HG02840 (cell line): ENCODE measurements around the gene APOO.

ENCODE experiments used
- ATAC-seq: cut with Tn5 transposase; IDR thresholded peaks from one replicate; pipeline ENCODE4 v1.9.1; 2021; ENCODE audit warnings: mild to moderate bottlenecking, moderate library complexity, moderate number of reproducible peaks; ENCODE audit not compliant: unreplicated experiment, low FRiP score

The APOO gene

GRCh38 chrX:23907498-23908218 lies at the start of gene APOO, which contains the start of gene CXorf58:
TSS of gene APOO (minus strand) at chrX:23907938. CDS start at chrX:23907702, 236 bp downstream.
TSS of gene CXorf58 (plus strand) at chrX:23908006. CDS start at chrX:23910303, 2,297 bp downstream.
- peak; percentile 88 for ATAC-seq

DNA sequence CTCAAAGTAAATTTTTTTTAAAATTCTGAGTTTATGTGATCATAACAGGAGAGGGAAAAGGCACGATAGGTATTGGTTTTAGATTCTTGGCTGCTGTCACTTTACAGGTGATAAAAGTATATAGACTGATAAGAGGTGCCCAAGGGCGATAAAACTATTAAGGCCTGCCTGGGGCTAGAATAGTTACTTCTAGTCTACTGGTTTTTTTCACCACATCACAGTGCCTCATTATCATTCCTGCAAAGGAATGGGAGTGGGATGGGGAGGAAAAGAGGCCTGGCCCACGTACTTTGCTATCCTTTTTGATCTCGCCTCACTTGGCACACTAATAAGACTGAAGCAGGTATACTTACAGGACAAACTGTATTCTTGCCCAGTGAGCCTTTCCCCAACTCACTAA lies 46.7 kb upstream of the APOO start:
- ATAC-seq, result no peak

DNA sequence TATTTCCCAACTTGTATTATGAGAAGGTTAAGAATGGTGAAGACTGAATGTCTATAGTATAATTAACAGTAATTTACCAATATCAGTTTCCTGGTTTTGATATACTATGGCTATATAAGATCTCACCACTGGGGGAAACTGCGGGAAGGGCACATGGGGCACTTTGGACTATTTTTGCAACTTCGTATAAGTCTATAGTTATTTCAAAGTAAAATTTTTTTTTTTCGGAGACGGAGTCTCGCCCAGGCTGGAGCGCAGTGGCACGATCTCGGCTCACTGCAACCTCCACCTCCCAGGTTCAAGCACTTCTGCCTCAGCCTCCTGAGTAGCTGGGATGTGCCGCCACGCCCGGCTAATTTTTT lies 46.2 kb upstream of the APOO start:
- ATAC-seq, result no peak

- ATAC-seq, result peak; percentile 89
Observed at GRCh38 chrX:23952984-23953907, 45.5 kb upstream of the APOO start.

- ATAC-seq, result no peak
Observed at GRCh38 chrX:23952391-23952790, 44.7 kb upstream of the APOO start.

DNA sequence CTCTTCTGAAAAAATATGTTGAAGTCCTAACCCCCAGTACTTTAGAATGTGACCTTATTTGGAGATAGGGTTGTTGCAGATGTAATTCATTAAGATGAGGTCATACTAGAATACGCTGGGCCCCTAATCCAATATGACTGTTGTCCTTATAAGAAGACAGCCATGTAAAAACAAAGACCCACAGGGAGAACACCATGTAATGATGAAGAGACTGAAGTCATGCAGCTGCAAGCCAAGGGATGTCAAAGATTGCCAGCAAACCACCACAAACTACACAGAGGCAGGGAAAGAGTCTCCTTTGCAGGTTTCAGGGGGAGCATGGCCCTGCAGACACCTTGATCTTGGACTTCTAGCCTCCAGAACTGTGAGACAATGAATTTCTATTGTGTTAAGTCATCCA lies 37.5 kb upstream of the APOO start:
- ATAC-seq, result no peak

DNA sequence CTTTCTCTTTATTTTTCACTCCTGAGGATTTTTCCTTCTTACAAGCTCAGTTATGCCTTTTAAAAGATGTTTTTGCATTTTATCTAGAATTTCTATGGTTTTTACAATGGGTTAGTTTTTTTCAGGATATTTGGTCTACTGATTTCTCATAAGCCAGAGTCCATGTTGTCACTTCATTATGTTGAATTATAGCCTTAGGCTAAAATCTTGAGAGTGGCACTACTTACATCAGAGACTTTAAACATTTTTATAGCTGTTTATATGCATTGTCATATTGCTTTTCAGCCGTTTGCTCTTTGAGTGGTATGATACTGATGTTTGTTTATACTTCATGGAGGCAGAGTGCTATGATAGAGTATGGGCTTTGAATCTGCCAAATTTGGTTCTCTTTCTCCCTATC lies 36.5 kb upstream of the APOO start:
- ATAC-seq, result no peak

- no peak for ATAC-seq
Observed at GRCh38 chrX:23939203-23939602, 31.5 kb upstream of the APOO start.

DNA sequence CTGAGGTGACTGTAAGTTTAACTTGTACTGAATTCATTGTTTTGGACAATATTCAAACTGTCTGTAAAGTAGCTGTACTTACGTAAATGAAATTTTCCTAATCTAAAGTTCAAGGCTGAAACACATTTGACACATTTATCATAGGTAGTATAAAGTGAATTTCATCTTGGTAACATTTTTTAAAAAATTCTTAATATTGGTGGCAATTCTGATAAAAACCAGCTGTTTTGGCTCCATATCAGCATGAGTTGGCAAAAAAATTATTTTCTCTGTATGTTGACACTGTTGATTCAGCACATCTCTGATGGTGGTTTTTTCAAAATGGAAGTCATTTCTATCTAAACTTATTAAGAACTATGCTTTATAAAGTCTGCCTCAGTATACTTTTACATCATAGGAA lies 31.0 kb upstream of the APOO start:
- ATAC-seq, result no peak

- ATAC-seq, result no peak
Observed at GRCh38 chrX:23937100-23937499, 29.4 kb upstream of the APOO start.

DNA sequence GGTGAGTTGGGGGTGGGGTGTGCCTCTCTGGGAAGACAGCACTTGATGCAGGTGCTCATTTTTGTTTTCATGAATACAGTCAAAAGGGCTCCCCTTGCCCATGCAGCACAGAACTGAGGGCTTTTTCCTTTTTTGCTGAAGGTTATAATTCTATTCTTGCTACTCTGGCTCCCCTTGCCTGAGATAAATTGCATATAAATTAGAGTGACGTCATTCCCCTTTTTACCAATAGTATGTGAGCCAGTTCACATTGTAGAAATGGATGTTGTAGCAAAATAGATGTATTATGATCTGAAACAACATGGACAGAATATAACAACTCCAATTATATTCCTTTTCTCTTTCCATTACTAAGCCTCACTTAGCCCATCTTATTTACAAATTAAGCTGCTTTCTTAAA lies 28.4 kb upstream of the APOO start:
- ATAC-seq, result no peak

DNA sequence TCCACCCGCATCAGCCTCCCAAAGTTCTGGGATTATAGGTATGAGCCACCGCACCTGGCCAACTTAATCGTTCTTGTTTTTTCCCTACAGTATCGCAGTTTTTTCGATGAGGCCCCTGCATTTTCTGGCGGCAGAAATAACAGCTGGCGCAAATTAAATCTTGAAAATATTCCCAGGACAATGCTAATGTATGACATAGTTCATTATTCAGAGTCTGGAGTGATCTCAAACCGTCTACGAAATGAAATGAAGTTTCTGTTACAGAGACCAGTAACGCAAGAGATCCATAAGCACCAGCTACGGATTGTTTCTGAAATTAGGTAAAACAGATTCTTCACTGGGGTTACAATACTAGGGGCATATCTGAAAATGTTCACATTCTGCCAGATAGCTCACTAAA lies 27.4 kb upstream of the APOO start:
- no peak for ATAC-seq

DNA sequence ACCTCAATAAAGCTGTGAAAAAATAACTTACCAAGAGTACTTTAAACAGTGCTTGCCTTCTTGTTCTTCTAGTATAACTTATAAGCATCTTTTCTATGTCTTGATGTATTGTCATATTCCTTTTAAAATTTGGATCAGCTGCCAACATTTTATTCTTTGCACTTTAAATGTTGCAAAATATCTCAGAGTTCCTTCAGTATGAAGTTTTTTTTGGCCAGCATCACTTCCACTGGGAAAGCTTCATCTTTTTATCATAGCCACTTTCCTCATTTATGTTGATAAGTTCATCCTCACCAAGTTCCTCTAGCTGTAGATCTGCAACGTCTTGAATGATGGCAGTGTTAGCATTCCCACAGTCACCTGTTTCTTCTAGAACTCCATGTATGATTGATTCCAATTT lies 24.3 kb upstream of the APOO start:
- no peak for ATAC-seq

- no peak for ATAC-seq
Observed at GRCh38 chrX:23930894-23931604, 23.3 kb upstream of the APOO start.

DNA sequence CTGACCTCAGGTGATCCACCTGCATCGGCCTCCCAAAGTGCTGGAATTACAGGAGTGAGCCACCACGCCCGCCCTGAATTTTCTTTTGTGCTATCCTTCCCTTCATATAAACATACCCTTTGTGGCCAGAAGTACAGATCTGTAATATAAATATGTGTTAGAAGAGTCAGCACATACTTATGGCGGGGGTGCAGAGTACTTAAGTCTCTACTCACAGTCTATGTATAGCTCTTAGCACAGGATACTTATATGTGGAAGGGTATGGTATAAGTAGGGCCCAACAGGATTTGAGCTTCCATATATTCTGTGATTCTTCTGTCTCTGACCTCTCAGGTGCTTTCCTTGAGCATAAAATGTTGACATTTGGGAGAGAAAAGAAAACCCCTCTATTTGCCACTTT lies 18.3 kb upstream of the APOO start:
- no peak for ATAC-seq

GRCh38 chrX:23919706-23920320 lies 12.1 kb upstream of the APOO start:
- no peak for ATAC-seq

- ATAC-seq, result no peak
Observed at GRCh38 chrX:23919148-23919547, 11.4 kb upstream of the APOO start.

DNA sequence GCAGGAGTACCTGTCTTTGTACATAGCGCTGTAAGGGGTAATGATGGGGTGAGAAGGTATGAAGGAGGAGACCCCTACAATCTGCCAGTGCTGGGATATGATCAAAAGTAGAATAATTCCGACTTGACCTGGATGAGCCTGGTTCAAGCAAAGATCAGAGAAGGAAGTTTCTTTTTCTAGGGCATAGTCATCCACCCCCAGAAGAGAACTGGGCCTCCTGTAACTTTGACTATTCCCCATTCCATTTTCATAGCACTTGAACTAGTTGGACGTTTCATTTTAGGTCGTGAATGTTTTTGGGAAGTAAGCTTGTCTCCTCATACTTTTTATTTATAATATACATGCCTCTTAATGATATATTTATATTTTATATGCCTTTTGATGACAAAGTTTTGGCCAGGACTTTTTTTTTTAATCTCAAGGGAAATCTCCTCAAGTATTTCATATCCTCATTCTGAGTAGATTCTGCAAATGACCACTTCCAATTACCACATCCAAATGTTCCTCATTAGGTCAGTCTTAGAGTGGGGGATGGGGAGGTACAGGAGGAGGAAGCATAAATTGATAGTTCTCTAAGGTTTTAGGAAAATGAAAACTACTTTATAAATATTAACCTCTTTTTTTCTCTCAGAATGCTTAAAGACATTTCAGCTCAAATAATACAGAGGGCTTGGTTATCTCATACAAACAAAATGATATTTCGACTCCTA lies 3.5 kb upstream of the APOO start:
- no peak for ATAC-seq

- ATAC-seq, result no peak
Observed at GRCh38 chrX:23908219-23909004, 674 bp upstream of the APOO start.
